Common myeloid progenitor, CD34-positive (primary cell): ENCODE results near the gene TFF1.
A peak's percentile ranks its signal among the peaks of the same experiment; 100 is the strongest.

Experiments
- CTCF ChIA-PET: fragments of 350-600 bp; sonication (Branson Sonifier 250); formaldehyde crosslinking; loops from one replicate; lab custom pipeline; 2021; ENCODE audit warnings: antibody characterized with exemption; lab: Charles Lee
- POLR2A ChIA-PET: fragments of 350-600 bp; sonication (Branson Sonifier 250); formaldehyde crosslinking; loops from one replicate; lab custom pipeline; 2021; ENCODE audit warnings: antibody characterized with exemption; lab: Charles Lee
- DNase-seq, 3 donors: peaks; one replicate each; pipeline versions ENCODE4 v3.0.0 to v3.0.0-alpha.2; 2013
- H3K27ac ChIP-seq, 2 experiments: 1 replicate in 1 of 2; 2 replicates in 1 of 2; pipeline ENCODE4 v1.7.0; 2013; ENCODE audit warnings: inconsistent platforms in 2 of 2, low read length in 2 of 2, mild to moderate bottlenecking in 2 of 2, low read depth in 1 of 2, moderate library complexity in 1 of 2; ENCODE audit not compliant: severe bottlenecking in 2 of 2, insufficient read depth in 1 of 2, poor library complexity in 1 of 2
- H3K27me3 ChIP-seq, 5 experiments: replicated peaks in 2 of 5; 1 replicate in 3 of 5; 2 replicates in 2 of 5; pipeline versions ENCODE4 v1.6.1 to v1.7.0; 2013; ENCODE audit warnings: low read length in 4 of 5, mild to moderate bottlenecking in 2 of 5, moderate library complexity in 2 of 5, inconsistent platforms in 1 of 5; ENCODE audit not compliant: insufficient read depth in 5 of 5, control insufficient read depth in 4 of 5
- H3K36me3 ChIP-seq, 4 experiments: 1 replicate in 2 of 4; 2 replicates in 2 of 4; pipeline versions ENCODE4 v1.6.1 to v1.7.0; 2013; ENCODE audit warnings: low read length in 3 of 4, control low read depth in 1 of 4, mild to moderate bottlenecking in 1 of 4; ENCODE audit not compliant: control insufficient read depth in 4 of 4, insufficient read depth in 4 of 4
- H3K4me1 ChIP-seq, 4 experiments: 1 replicate in 3 of 4; 2 replicates in 1 of 4; pipeline versions ENCODE4 v1.6.1 to v1.7.1; 2013; ENCODE audit warnings: low read length in 3 of 4, mild to moderate bottlenecking in 3 of 4, control low read depth in 1 of 4, inconsistent platforms in 1 of 4, moderate library complexity in 1 of 4; ENCODE audit not compliant: control insufficient read depth in 4 of 4, insufficient read depth in 4 of 4; ENCODE audit errors: control extremely low read depth in 1 of 4
- H3K4me3 ChIP-seq, 7 experiments: 1 replicate in 4 of 7; 2 replicates in 3 of 7; pipeline versions ENCODE4 v1.5.1 to v1.7.0; 2013; ENCODE audit warnings: mild to moderate bottlenecking in 7 of 7, low read length in 6 of 7, moderate library complexity in 6 of 7, inconsistent platforms in 2 of 7, low read depth in 2 of 7, control low read depth in 1 of 7; ENCODE audit not compliant: insufficient read depth in 4 of 7, control insufficient read depth in 1 of 7; ENCODE audit errors: extremely low read depth in 1 of 7
- H3K9me3 ChIP-seq, 5 experiments: 1 replicate in 4 of 5; 2 replicates in 1 of 5; pipeline versions ENCODE4 v1.6.1 to v1.7.1; 2013; ENCODE audit warnings: low read length in 4 of 5, mild to moderate bottlenecking in 2 of 5, inconsistent platforms in 1 of 5, low read depth in 1 of 5, moderate library complexity in 1 of 5; ENCODE audit not compliant: control insufficient read depth in 4 of 5, insufficient read depth in 2 of 5; ENCODE audit errors: control extremely low read depth in 1 of 5
- WGBS: methylation state at CpG from one replicate; pipeline ENCODE4 v1.1.5; 2013; ENCODE audit not compliant: insufficient coverage; 5-methylcytosine and 5-hydroxymethylcytosine counted together

TFF1 gene

DNA sequence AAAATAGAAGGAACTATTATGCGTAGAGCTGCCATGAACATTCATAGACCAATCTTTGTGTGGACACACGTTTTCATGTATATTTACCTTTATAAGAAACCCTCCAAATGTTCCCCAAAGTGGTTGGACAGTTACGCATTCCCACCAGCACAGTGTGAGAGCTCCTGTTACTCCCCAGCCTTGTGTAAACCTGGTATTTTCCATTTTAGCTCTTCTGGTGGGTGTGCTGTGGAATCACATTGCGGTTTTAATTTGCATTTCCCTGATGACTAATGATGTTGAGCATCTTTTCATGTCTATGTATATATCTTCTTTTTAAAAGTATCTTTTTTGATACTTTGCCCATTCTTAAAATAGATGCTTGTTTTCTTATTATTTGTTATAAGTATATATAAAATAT lies 34.2 kb upstream of the TFF1 start:
- ChIA-PET CTCF (interaction anchor here (0.9 to 1.0 kb wide), 2 partner anchors 23 to 63 kb away, joined by 3 read pairs; no protein-coding TSS in a partner anchor), POLR2A (no interaction called here)
- Histone ChIP-seq H3K27ac (no peak overlapping the region), H3K4me3 (no peak overlapping the region), H3K4me1 (peaks cover 0 to 9% (median 4%) of the 10 kb centered on the region in 4 experiments), H3K9me3 (peaks cover 0 to 9% (median 0%) of the 10 kb centered on the region in 5 experiments), H3K36me3 (no peaks in the 10 kb centered on the region), H3K27me3 (no peaks in the 10 kb centered on the region)
- 100% methylated on average over 2 of the region's 4 CpGs for WGBS
- no peak for DNase-seq

DNA sequence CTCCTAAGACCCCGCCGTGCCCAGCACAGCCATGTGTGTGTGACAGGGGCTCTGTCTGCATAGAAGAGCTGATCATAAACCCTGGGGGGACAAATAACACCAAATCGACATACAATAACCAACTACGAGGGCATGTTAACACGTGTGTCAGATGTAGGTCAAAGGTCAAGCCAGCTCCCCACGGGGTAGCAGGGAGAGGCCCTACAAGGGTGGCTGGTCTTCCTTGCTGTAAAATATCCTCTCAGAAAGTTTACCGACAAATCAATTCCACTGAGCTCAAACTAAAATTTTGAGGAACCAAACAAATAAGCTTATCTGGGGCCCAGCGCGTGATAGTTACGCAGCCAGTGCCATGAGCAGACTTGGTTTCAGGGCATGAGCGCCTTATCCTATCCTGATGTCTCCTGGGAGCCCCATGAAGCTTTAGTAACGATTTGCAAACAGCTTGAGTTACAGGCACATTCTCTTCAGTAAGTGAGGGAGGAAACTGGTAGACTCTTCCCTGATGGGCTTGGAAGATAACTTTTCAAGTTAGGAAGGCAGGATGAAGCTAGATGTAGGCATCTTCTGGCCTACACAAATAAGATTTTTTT lies 32.2 kb upstream of the TFF1 start:
- Histone ChIP-seq H3K4me1 (peaks cover 0 to 2% (median 1%) of the 10 kb centered on the region in 4 experiments), H3K27ac (no peak overlapping the region)
- POLR2A ChIA-PET, result no interaction called here

DNA sequence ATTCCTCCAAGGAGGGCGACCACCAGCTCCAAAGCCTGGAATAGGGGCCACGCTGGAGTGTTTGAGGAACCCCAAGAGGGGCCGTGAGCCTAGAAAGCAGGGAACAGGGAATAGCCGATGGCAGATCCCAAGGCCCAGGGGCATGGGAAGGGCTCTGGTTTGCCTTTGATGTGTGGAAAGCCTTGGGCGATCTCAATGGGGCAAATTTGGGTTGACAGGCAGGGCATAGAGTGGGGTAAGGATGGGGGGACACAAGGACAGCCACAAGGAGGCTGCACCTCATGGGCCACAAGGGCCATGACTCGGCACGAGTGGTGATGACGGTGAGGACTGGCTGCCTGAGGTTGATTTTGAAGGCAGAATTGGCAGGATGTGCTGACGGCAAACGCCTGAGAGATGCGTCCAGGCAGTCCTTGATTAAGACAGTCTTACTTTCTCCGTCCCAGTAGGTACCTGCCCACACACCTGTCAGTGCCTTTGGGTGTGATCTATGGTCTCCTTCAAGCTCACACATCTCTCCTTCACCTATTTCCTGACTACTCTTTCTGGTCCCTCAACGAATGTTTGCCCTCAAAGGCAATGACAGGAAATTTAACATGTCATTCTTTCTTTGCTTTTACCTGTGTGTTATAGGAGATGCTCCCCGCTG lies 31.5 kb upstream of the TFF1 start:
- no peak for DNase-seq
- peaks cover 0 to 5% (median 2%) of the 10 kb centered on the region in 4 experiments for H3K4me1 ChIP-seq
- H3K27ac ChIP-seq, result no peak overlapping the region
- no peaks in the 10 kb centered on the region for H3K27me3 ChIP-seq
- CTCF ChIA-PET, result interaction anchor here (1.5 to 2.6 kb wide), 3 partner anchors 17 to 60 kb away, joined by 3 to 11 read pairs (median 5); no protein-coding TSS in a partner anchor
- peaks cover 0 to 9% (median 0%) of the 10 kb centered on the region in 5 experiments for H3K9me3 ChIP-seq
- H3K4me3 ChIP-seq, result no peak overlapping the region
- POLR2A ChIA-PET, result no interaction called here
- WGBS, result 87% methylated on average over 13 of the region's 14 CpGs
- H3K36me3 ChIP-seq, result no peaks in the 10 kb centered on the region

More for the DNA sequence above, 32.2 kb upstream of the TFF1 start:
- WGBS, result 94% methylated on average over 11 of the region's 12 CpGs
- CTCF ChIA-PET, result interaction anchor here (1.5 to 2.6 kb wide), 4 partner anchors 11 to 61 kb away, joined by 3 to 11 read pairs (median 5); no protein-coding TSS in a partner anchor
- no peaks in the 10 kb centered on the region for H3K36me3 ChIP-seq
- peak in 1 of 3 donors; percentile 36 for DNase-seq
- H3K27me3 ChIP-seq, result no peaks in the 10 kb centered on the region
- H3K9me3 ChIP-seq, result peaks cover 0 to 9% (median 0%) of the 10 kb centered on the region in 5 experiments
- no peak overlapping the region for H3K4me3 ChIP-seq

DNA sequence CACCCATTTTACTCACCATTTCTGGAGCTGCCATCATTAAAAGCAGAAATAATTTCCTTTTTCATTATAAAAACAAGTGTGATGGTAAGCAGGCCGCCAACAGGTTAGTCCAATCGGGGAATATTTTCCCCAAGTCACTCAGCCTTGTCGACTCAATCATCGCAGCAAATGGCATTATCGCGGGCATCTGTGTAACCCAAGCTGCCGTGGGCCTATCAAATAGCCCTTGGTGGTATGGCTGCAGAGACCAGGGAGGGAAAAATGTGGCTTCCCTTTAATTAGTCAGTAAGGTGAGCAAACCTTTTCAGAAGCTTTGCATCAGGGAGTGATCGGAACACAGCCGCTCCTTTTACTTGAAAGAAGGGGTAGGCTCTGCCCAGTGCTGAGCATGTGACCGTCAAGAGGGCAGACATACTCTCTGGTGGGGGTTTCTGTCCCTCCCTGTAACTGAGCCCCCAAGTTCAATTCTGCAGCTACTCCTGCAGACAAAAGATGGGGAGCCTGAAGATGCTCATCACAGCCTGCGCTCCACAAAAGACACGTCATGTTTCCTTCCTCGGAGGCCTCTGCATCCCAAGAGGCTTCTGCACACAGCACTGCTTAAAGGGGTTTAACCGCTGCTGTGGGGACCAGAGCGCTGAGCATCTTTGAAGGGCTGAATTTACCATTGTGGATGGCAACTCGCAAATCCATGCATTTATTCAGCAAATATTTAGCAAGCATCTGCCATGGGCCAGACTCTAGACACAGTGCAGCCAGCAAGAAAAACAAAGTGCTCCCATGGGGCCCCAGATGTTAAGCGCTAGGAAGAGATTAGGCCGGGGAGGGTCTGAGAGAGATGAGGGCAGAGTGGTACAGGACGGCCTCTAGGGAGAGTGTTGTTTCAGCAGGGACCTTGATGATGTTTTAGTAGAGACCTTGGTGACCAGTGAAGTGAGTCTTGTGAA lies 30.7 kb upstream of the TFF1 start:
- Histone ChIP-seq H3K9me3 (peaks cover 0 to 7% (median 0%) of the 10 kb centered on the region in 5 experiments), H3K27ac (no peak overlapping the region), H3K36me3 (no peaks in the 10 kb centered on the region), H3K4me3 (no peak overlapping the region), H3K4me1 (peaks cover 0 to 7% (median 3%) of the 10 kb centered on the region in 4 experiments), H3K27me3 (no peaks in the 10 kb centered on the region)
- no peak for DNase-seq
- WGBS, result 96% methylated on average over 17 of the region's 19 CpGs
- CTCF ChIA-PET, result interaction anchor here (2.6 kb wide), 1 partner anchor 59 kb away, joined by 11 read pairs; no protein-coding TSS in a partner anchor
- POLR2A ChIA-PET, result no interaction called here

DNA sequence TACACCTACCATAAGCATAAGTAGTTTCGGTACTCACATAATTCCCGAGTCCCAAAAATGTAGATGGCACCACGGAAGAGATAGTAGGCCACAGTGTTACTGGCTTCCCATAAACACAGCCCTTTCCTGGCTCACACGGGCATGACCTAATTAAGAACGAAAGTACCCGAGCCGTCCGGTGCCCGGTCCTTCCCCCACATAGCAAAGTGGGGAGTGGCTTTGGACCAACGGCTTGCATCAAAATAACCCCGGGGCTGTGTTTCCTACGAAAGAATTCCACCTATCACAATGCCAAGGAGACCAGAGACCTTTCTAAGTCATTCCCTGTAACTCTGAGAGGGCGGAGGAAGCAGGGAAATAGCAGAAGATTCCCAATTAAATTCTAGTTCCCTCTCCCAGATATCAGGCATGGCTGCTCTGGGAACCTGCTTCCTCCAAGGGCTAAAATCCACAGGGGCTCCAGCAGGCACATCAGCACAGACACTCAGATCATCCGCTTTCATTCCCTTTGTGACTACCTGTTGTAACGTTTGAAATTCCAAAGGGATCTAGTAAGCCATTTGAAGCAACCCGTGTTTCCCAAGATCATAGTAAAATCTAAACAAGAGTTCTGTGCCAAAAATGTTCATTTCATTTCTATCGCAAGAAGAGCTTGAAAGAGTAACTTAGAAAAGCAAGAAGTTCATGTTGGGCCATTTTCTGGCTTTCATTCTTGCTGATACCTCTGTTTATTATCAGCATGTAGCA lies 29.7 kb upstream of the TFF1 start, which contains the start of gene TMPRSS3:
TSS of gene TMPRSS3 (minus strand) at position 148 of the 747 bp plus-strand sequence. CDS start 635 bp downstream, outside the sequence.
- Histone ChIP-seq H3K27ac (no peak within 1 kb of the TSS), H3K4me1 (peaks cover 0 to 7% (median 3%) of the 10 kb centered on the region in 4 experiments), H3K4me3 (no peak within 1 kb of the TSS), H3K27me3 (no peaks in the 10 kb centered on the region), H3K36me3 (no peaks in the 10 kb centered on the region), H3K9me3 (no peaks in the 10 kb centered on the region)
- ChIA-PET CTCF (interaction anchor here (2.6 kb wide), 1 partner anchor 58 kb away, joined by 11 read pairs; no protein-coding TSS in a partner anchor), POLR2A (no interaction called here)
- 92% methylated on average over 12 of the region's 17 CpGs for WGBS
- no peak for DNase-seq

DNA sequence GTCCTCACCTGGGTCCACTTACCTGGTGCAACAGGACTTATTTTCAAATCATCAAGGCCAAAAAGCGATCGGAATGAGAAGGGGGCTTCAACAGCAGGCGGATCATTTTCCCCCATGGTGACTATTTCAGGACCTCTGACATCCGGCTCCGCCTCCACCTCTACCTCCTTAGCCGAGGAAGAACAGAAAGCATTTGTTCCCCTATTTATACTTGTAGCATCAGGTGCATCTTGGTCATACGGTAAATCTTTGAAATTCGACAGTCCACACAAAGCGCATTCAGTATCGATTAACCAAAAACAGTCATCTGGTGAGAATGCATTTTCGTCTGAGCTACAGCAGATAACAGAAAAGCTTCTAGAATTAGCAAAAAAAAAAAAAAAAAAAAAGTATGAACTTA lies 29.0 kb upstream of the TFF1 start:
- Histone ChIP-seq H3K27me3 (no peaks in the 10 kb centered on the region), H3K9me3 (no peaks in the 10 kb centered on the region), H3K4me1 (peaks cover 0 to 8% (median 4%) of the 10 kb centered on the region in 4 experiments), H3K36me3 (no peaks in the 10 kb centered on the region), H3K27ac (no peak overlapping the region), H3K4me3 (no peak overlapping the region)
- POLR2A ChIA-PET, result no interaction called here
- 97% methylated on average over 6 of the region's 11 CpGs for whole genome bisulfite sequencing
- DNase-seq, result no peak
- CTCF ChIA-PET, result no interaction called here
